IMR-90 (cell line): ENCODE data around the gene PADI2. TPM values are rescaled to one million over a fixed set of nuclear protein-coding genes. Genes with fewer than 3 reads are reported as not detected.

Source experiments
- ATAC-seq: fragments of 200-7000 bp; cut with Tn5 transposase; 2 replicates; pipeline ENCODE4 v1.9.1; 2020; ENCODE audit warnings: low read depth, mild to moderate bottlenecking, moderate library complexity
- BruUV-seq: library from RNA; stranded (reverse); fragments of 400-500 nt; replicated peaks from 2 replicates; lab custom pipeline; 2021; lab: Mats Ljungman, UMichigan
- CTCF ChIA-PET: fragments of 300-600 bp; formaldehyde crosslinking; extraction: SDS; loops from one replicate; lab custom pipeline; 2021; ENCODE audit warnings: antibody characterized with exemption; lab: Yijun Ruan, JAX
- POLR2A ChIA-PET: fragments of 300-600 bp; sonication (Branson Sonifier 250); formaldehyde crosslinking; loops from one replicate; lab custom pipeline; 2022; ENCODE audit warnings: antibody characterized with exemption; ENCODE audit not compliant: unreplicated experiment; lab: Charles Lee
- DNase-seq: peaks from one replicate; pipeline ENCODE4 v3.0.0; 2013
- H2AFZ ChIP-seq: replicated peaks from 2 replicates; pipeline ENCODE3; 2013; ENCODE audit warnings: low read length, mild to moderate bottlenecking; ENCODE audit not compliant: poor library complexity
- H2AK5ac ChIP-seq: 2 replicates; pipeline ENCODE4 v1.6.1; 2013; ENCODE audit warnings: low read depth, low read length, inconsistent platforms
- H2AK9ac ChIP-seq: replicated peaks from 2 replicates; pipeline ENCODE3; 2013; ENCODE audit warnings: mild to moderate bottlenecking, low read depth, low read length, moderate library complexity; ENCODE audit not compliant: poor library complexity
- H2BK120ac ChIP-seq: 2 replicates; pipeline ENCODE4 v1.6.1; 2013; ENCODE audit warnings: low read depth, low read length, inconsistent platforms
- H2BK15ac ChIP-seq: 3 replicates; pipeline ENCODE4 v1.6.1; 2013; ENCODE audit warnings: low read depth, low read length, inconsistent platforms
- H2BK20ac ChIP-seq: 2 replicates; pipeline ENCODE4 v1.6.1; 2013; ENCODE audit warnings: low read depth, mild to moderate bottlenecking, inconsistent platforms, low read length, moderate library complexity
- H2BK5ac ChIP-seq: 2 replicates; pipeline ENCODE4 v1.6.1; 2013; ENCODE audit warnings: mild to moderate bottlenecking, low read depth, low read length, inconsistent platforms; ENCODE audit not compliant: poor library complexity, severe bottlenecking
- H3K14ac ChIP-seq: replicated peaks from 2 replicates; pipeline ENCODE4 v1.6.1; 2013; ENCODE audit warnings: low read depth, low read length, inconsistent platforms
- H3K18ac ChIP-seq: 2 replicates; pipeline ENCODE4 v1.6.1; 2013; ENCODE audit warnings: low read depth, low read length, control low read depth
- H3K23ac ChIP-seq: 2 replicates; pipeline ENCODE4 v1.6.1; 2013; ENCODE audit warnings: low read depth, low read length, inconsistent platforms
- H3K27ac ChIP-seq: 2 replicates; pipeline ENCODE4 v1.5.1; 2013; ENCODE audit warnings: mild to moderate bottlenecking, control low read depth, low read length; ENCODE audit not compliant: insufficient read depth
- H3K27me3 ChIP-seq: 2 replicates; pipeline ENCODE4 v1.6.1; 2013; ENCODE audit warnings: low read length; ENCODE audit not compliant: control insufficient read depth, insufficient read depth
- H3K36me3 ChIP-seq: 2 replicates; pipeline ENCODE4 v1.6.1; 2013; ENCODE audit warnings: low read length, mixed read lengths; ENCODE audit not compliant: control insufficient read depth, insufficient read depth
- H3K4ac ChIP-seq: 2 replicates; pipeline ENCODE4 v1.6.1; 2013; ENCODE audit warnings: low read depth, low read length, inconsistent platforms
- H3K4me1 ChIP-seq: 2 replicates; pipeline ENCODE4 v1.6.1; 2013; ENCODE audit warnings: low read length, mixed read lengths; ENCODE audit not compliant: control insufficient read depth, insufficient read depth
- H3K4me2 ChIP-seq: 2 replicates; pipeline ENCODE4 v1.6.1; 2013; ENCODE audit warnings: low read depth, mild to moderate bottlenecking, control low read depth, low read length, moderate library complexity
- H3K4me3 ChIP-seq: 2 replicates; pipeline ENCODE4 v1.5.1; 2013; ENCODE audit warnings: low read depth, mild to moderate bottlenecking, control low read depth, low read length, moderate library complexity; ENCODE audit not compliant: insufficient read depth
- H3K56ac ChIP-seq: 2 replicates; pipeline ENCODE4 v1.6.1; 2013; ENCODE audit warnings: low read length, inconsistent platforms; ENCODE audit not compliant: insufficient read depth; ENCODE audit errors: extremely low read depth
- H3K79me1 ChIP-seq, 2 experiments: 2 replicates each; pipeline ENCODE4 v1.6.1; 2013; ENCODE audit warnings: low read length in 2 of 2, inconsistent platforms in 1 of 2, low read depth in 1 of 2
- H3K9ac ChIP-seq: 2 replicates; pipeline ENCODE4 v1.6.1; 2013; ENCODE audit warnings: low read depth, low read length, control low read depth
- H3K9me1 ChIP-seq: 2 replicates; pipeline ENCODE4 v1.6.1; 2013; ENCODE audit warnings: low read length, inconsistent platforms; ENCODE audit not compliant: insufficient read depth
- H3K9me3 ChIP-seq: 2 replicates; pipeline ENCODE4 v1.6.1; 2013; ENCODE audit warnings: low read length; ENCODE audit not compliant: control insufficient read depth, insufficient read depth
- H4K20me1 ChIP-seq: 2 replicates; pipeline ENCODE4 v1.6.1; 2013; ENCODE audit warnings: low read length, inconsistent platforms; ENCODE audit not compliant: insufficient read depth
- H4K5ac ChIP-seq: 2 replicates; pipeline ENCODE4 v1.6.1; 2013; ENCODE audit warnings: mild to moderate bottlenecking, low read depth, low read length, control low read depth
- H4K8ac ChIP-seq, 2 experiments: 2 replicates each; pipeline ENCODE4 v1.6.1; 2013; ENCODE audit warnings: low read depth in 2 of 2, low read length in 2 of 2, control low read depth in 1 of 2, inconsistent platforms in 1 of 2
- H4K91ac ChIP-seq: 2 replicates; pipeline ENCODE4 v1.6.1; 2013; ENCODE audit warnings: low read depth, low read length, inconsistent platforms; ENCODE audit not compliant: insufficient read depth
- BHLHE40 ChIP-seq: fragments of 150-350 bp; IDR thresholded peaks from 2 replicates; pipeline ENCODE4 v1.6.1; 2016; ENCODE audit warnings: mild to moderate bottlenecking, low read depth, low read length
- MAFK ChIP-seq: IDR thresholded peaks from 2 replicates; pipeline ENCODE4 v1.6.1; 2012; ENCODE audit warnings: low read depth, low read length, improper control_type of control experiment
- MAZ ChIP-seq: IDR thresholded peaks from 2 replicates; pipeline ENCODE4 v1.6.1; 2012; ENCODE audit warnings: low read depth, mild to moderate bottlenecking, low read length, improper control_type of control experiment, moderate library complexity, borderline replicate concordance
- MXI1 ChIP-seq: IDR thresholded peaks from 2 replicates; pipeline ENCODE4 v1.6.1; 2012; ENCODE audit warnings: low read depth, mild to moderate bottlenecking, low read length, moderate library complexity, borderline replicate concordance
- POLR2A ChIP-seq: IDR thresholded peaks from 2 replicates; pipeline ENCODE4 v1.6.1; 2012; ENCODE audit warnings: mild to moderate bottlenecking, low read depth, low read length
- RAD21 ChIP-seq: IDR thresholded peaks from 2 replicates; pipeline ENCODE4 v1.6.1; 2012; ENCODE audit warnings: low read length, improper control_type of control experiment
- WGBS, 2 experiments: methylation state at CpG; one replicate each; pipeline versions ENCODE4 v1.1.5 to v1.1.7; 2013; ENCODE audit warnings: missing lambda C conversion rate in 2 of 2; ENCODE audit not compliant: insufficient read length in 1 of 2; ENCODE audit errors: extremely low coverage in 2 of 2; 5-methylcytosine and 5-hydroxymethylcytosine counted together
- dilution Hi-C: fragments of 300-500 bp; cut with HindIII; formaldehyde crosslinking; loops from one replicate; pipeline ENCODE4 v1.14.3; 2018; ENCODE audit warnings: low sequenced_read_pairs; ENCODE audit not compliant: unreplicated experiment
- in situ Hi-C: fragments of 300-500 bp; cut with MboI; formaldehyde crosslinking; loops from 3 replicates; pipeline ENCODE4 v1.14.3; 2019; ENCODE audit warnings: low sequenced_read_pairs, inconsistent platforms, mixed read lengths
- intact Hi-C: fragments of 100-400 bp; cut with micrococcal nuclease; formaldehyde crosslinking; loops from 2 replicates; pipeline ENCODE4 v1.10.0; 2022
- polyA plus RNA-seq, 3 experiments: library from polyadenylated mRNA; depleted of rRNA; stranded (reverse); fragments of >200 nt; gene quantifications; 2 replicates each; pipeline ENCODE4 v1.2.3, GENCODE V29; 2012; ENCODE audit warnings: low replicate concordance in 1 of 3
- total RNA-seq: library from RNA; depleted of rRNA; stranded (reverse); fragments of >200 nt; gene quantifications from 2 replicates; pipeline ENCODE4 v1.2.3, GENCODE V29; 2012
- TF ChIP-seq, protein P1 (sequence below): fragments of 150-350 bp; IDR thresholded peaks from 2 replicates; pipeline ENCODE4 v1.6.1; 2016; ENCODE audit warnings: low read depth, mild to moderate bottlenecking, low read length, moderate library complexity, borderline replicate concordance
- TF ChIP-seq, protein P2 (sequence below): conservative IDR thresholded peaks from 2 replicates; pipeline ENCODE4 v1.5.1; 2012; ENCODE audit warnings: mild to moderate bottlenecking, low read depth, low read length, improper control_type of control experiment

Gene PADI2
- total and polyA plus RNA-seq, 2 of the 4 experiments (the other 2 are of a cell fraction) = not detected

DNA sequence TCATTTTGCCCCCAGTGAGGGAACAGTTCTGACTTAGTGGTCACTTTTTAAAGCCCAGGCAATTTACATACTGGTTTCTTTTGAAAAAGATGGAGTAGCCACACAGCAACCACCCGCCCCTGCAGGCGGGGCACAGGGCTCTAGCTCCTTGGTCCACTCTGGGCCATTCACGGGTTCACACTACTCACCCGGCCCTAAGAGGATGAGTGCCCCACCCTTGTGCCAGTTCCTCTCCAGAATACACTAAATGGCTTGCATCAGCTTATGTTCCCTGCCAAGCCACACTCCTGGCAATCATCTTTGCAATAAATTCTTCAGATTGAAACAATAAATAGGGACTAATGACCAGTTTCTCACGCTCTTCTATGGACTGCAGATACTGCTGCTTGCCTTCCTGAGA lies 91.8 kb downstream of the PADI2 start:
- ChIA-PET POLR2A (no interaction called here), CTCF (no interaction called here)
- H2AK9ac ChIP-seq = no peak overlapping the region
- no peak overlapping the region for H2BK15ac ChIP-seq
- no peak for TF ChIP-seq RAD21
- TF ChIP-seq, protein P1, sequence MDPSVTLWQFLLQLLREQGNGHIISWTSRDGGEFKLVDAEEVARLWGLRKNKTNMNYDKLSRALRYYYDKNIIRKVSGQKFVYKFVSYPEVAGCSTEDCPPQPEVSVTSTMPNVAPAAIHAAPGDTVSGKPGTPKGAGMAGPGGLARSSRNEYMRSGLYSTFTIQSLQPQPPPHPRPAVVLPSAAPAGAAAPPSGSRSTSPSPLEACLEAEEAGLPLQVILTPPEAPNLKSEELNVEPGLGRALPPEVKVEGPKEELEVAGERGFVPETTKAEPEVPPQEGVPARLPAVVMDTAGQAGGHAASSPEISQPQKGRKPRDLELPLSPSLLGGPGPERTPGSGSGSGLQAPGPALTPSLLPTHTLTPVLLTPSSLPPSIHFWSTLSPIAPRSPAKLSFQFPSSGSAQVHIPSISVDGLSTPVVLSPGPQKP = no peak
- TF ChIP-seq MAZ = no peak
- TF ChIP-seq MAFK = no peak
- no peak for TF ChIP-seq POLR2A
- no peak for TF ChIP-seq BHLHE40
- no peak for TF ChIP-seq MXI1
- TF ChIP-seq, protein P2, sequence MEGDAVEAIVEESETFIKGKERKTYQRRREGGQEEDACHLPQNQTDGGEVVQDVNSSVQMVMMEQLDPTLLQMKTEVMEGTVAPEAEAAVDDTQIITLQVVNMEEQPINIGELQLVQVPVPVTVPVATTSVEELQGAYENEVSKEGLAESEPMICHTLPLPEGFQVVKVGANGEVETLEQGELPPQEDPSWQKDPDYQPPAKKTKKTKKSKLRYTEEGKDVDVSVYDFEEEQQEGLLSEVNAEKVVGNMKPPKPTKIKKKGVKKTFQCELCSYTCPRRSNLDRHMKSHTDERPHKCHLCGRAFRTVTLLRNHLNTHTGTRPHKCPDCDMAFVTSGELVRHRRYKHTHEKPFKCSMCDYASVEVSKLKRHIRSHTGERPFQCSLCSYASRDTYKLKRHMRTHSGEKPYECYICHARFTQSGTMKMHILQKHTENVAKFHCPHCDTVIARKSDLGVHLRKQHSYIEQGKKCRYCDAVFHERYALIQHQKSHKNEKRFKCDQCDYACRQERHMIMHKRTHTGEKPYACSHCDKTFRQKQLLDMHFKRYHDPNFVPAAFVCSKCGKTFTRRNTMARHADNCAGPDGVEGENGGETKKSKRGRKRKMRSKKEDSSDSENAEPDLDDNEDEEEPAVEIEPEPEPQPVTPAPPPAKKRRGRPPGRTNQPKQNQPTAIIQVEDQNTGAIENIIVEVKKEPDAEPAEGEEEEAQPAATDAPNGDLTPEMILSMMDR = no peak
- no peak overlapping the region for H2BK120ac ChIP-seq
- 96% methylated on average over 4 of the region's 5 CpGs; no CpG with 5 or more reads in 1 of the 2 experiments for WGBS, 2 experiments
- ATAC-seq (no peak), DNase-seq (no peak)
- H3K4ac ChIP-seq = no peak overlapping the region
- no peaks in the 10 kb centered on the region for H3K9me3 ChIP-seq
- peaks cover 55% of the 10 kb centered on the region for H3K36me3 ChIP-seq
- dilution Hi-C loops = no loop called here
- no peak overlapping the region for H3K4me2 ChIP-seq
- no peak overlapping the region for H2BK5ac ChIP-seq
- H3K9ac ChIP-seq = no peak overlapping the region
- H3K18ac ChIP-seq = no peak overlapping the region
- intact Hi-C loops = no loop called here
- H3K79me1 ChIP-seq = peaks cover 3 to 7% of the 10 kb centered on the region in 2 experiments; a peak in 3 of 4 replicates
- H3K4me3 ChIP-seq = no peak overlapping the region
- no peak overlapping the region for H2AFZ ChIP-seq
- in situ Hi-C loops = loop anchor here (25.0 kb wide), 1 partner anchor 415 kb away; the partner anchor contains the start of gene NBPF1
- no peaks in the 10 kb centered on the region for H3K4me1 ChIP-seq
- H3K27me3 ChIP-seq = no peaks in the 10 kb centered on the region
- no peaks in the 10 kb centered on the region for H4K20me1 ChIP-seq
- no peak overlapping the region for H3K14ac ChIP-seq
- H4K8ac ChIP-seq = no peak overlapping the region
- H4K5ac ChIP-seq = no peak overlapping the region
- H3K9me1 ChIP-seq = no peaks in the 10 kb centered on the region
- no peak overlapping the region for H2BK20ac ChIP-seq
- BruUV-seq = no TSS peak
- H2AK5ac ChIP-seq = no peak overlapping the region
- H3K23ac ChIP-seq = no peak overlapping the region
- H3K27ac ChIP-seq = no peak overlapping the region
- H3K56ac ChIP-seq = no peak overlapping the region
- no peak overlapping the region for H4K91ac ChIP-seq
